GM10266 (cell line): ENCODE results near the gene MT3.

ENCODE experiments used
- DNase-seq: peaks from one replicate; pipeline ENCODE4 v3.0.0; 2012; ENCODE audit errors: extremely low spot score
- TF ChIP-seq, protein P1 (sequence below): IDR thresholded peaks from 2 replicates; pipeline ENCODE4 v1.5.1; 2012; ENCODE audit warnings: mild to moderate bottlenecking, low read depth; ENCODE audit not compliant: control insufficient read depth, insufficient read depth; ENCODE audit errors: missing control alignments

MT3 gene

GRCh38 chr16:56589141-56590039, at the start of gene MT3:
Gene MT3 (plus strand): TSS chr16:56589528. CDS start chr16:56589591, 63 bp downstream.
- no peak for DNase-seq

DNA sequence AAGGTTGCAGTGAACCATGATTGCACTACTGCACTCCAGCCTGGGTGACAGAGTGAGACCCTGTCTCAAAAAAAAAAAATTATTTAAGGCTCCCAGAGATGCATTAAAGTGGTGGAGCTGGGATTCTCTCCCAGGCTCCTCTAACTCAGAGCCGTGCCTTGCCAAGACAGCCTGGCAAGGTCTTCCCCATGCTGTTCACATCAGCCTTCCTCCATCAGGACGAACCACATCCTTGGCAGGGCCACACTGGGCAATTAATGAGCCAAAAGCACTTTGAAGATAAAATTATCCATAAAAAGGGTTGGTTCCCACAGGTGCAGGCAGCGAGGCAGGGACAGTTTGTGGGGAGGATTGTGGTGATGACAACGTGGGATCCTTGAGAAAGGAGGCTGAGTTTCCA, 49.7 kb upstream of the MT3 start:
- no peak for DNase-seq
- TF ChIP-seq, protein P1, sequence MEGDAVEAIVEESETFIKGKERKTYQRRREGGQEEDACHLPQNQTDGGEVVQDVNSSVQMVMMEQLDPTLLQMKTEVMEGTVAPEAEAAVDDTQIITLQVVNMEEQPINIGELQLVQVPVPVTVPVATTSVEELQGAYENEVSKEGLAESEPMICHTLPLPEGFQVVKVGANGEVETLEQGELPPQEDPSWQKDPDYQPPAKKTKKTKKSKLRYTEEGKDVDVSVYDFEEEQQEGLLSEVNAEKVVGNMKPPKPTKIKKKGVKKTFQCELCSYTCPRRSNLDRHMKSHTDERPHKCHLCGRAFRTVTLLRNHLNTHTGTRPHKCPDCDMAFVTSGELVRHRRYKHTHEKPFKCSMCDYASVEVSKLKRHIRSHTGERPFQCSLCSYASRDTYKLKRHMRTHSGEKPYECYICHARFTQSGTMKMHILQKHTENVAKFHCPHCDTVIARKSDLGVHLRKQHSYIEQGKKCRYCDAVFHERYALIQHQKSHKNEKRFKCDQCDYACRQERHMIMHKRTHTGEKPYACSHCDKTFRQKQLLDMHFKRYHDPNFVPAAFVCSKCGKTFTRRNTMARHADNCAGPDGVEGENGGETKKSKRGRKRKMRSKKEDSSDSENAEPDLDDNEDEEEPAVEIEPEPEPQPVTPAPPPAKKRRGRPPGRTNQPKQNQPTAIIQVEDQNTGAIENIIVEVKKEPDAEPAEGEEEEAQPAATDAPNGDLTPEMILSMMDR = no peak

More at GRCh38 chr16:56589141-56590039, at the start of gene MT3:
- TF ChIP-seq, protein P1 = no peak

DNA sequence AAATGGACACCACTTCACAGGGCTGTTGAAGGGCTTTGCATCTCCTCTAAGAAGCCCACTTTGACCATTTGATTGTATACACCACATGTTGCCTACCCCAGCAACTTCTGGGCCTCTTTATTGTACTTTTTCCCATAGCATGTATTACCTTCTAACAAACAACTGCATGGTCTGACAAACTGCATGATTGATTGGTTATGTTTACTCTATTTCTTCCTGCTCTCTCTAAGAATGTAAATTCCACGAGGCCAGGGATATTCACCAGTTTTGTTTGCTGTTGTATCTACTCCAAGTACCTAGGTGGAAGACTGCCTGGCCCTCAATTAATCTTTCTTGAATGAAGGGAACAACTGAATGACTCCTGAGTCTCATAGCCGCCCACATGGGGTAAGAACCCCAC, 47.3 kb upstream of the MT3 start:
- TF ChIP-seq, protein P1 = no peak
- no peak for DNase-seq

DNA sequence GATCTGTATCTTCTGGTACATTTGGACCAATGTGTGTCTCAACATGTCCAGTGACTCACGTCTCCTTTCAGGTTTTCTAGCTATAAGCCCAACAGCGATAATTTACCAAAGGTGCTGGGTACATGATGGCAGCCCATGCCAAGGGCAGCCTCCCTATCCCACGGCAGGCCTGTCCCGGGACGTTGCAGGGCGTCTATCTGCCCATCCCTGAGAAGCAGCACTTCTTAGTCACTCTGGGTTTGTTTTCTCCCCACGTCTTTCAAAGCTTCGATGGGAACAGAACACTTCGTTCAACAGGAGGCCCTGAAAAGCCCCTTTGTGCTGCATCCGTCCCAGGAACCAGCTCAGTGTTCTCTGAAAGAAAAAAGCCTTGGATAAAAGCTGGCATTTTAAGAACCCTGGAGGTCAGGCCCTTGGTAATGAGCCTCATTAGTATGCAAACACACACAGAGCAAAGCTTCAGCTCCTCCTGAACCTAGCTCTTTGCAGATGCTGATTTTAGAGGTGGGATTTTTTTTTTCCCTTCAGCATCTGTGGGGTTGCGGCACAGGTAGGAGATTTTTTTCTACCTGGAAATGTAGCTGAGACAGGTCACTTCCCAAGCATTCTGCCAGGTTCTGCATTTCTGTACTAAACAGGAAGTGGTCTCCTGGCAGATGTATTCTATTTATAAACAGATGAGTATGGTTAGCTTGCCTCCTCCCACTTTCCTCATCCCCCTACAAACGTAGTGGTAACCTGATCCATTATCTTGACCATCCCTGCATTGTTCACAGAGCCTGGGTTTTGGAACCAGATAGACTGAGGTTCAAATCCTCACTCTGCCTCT, 42.0 kb upstream of the MT3 start:
- no peak for DNase-seq
- TF ChIP-seq, protein P1 = no peak

DNA sequence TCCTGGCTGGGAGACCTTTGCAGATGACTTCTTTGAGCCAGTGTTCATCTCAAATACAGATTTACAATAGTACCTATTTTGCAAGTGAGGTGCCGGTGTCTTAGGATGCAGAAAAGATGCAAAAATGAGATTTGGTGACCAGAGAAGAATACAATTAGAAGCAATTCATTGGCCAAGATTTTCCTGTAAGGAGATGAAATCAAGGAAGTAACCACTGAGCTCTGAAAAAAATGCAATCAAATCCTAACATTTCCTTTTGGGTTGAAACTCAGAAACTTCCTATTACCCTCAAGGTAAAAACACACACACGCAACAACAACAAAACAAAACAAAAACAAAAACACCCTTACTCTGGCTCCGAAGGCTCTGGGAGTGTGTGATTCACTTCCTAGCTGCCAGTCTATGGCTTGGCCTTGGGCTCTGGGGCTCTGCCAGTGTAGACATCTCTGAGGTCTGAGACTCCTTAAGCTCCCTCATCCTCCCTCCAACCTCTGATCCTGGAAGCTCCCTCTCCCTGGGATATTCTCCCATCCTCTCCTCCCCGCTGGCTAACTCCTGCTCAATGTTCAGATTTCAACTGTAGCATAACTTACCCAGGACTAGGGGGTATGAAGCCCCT, 41.3 kb upstream of the MT3 start:
- no peak for DNase-seq
- TF ChIP-seq, protein P1 = no peak

DNA sequence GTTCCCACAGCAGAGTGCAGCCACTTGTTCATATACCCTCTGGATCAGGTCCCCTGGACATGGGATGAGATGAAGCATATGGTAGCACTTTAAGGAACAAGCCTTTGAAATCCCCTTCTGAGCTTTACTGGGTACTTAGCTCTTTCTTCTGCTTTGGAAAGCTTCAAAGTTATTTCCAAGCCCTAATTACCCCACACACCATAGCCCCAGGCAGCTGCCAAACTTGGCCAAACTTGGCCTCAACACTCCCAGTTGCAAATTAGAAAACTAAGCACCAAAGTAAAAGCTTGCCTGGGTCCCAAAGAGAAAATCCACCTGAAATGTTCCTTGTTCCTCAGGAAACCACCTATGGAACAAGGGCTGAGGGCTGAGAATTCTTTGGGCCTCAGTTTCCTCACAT, 40.2 kb upstream of the MT3 start:
- TF ChIP-seq, protein P1 = no peak
- DNase-seq = no peak
